AG04450 (cell line): Measurements from ENCODE around the gene LEMD2. TPM values are rescaled to one million over a fixed set of nuclear protein-coding genes. Genes with fewer than 3 reads are reported as not detected.

Experiments
- CTCF ChIA-PET: fragments of 300-600, 350-600 bp; formaldehyde crosslinking; extraction: SDS; loops from one replicate; lab custom pipeline; 2022; ENCODE audit warnings: antibody characterized with exemption, inconsistent platforms; lab: Charles Lee
- POLR2A ChIA-PET: fragments of 350-600 bp; formaldehyde crosslinking; extraction: SDS; loops from one replicate; lab custom pipeline; 2021; ENCODE audit warnings: antibody characterized with exemption, inconsistent platforms; lab: Yijun Ruan, JAX
- DNase-seq: peaks from one replicate; pipeline ENCODE4 v3.0.0-alpha.2; 2011; ENCODE audit warnings: low read depth, low spot score
- H3K27ac ChIP-seq: one replicate; pipeline ENCODE4 v1.5.1; 2012; ENCODE audit warnings: low read depth, low read length, control low read depth
- H3K27me3 ChIP-seq: one replicate; pipeline ENCODE4 v1.6.0; 2012; ENCODE audit warnings: low read length; ENCODE audit not compliant: control insufficient read depth, insufficient read depth
- H3K4me3 ChIP-seq: 2 replicates; pipeline ENCODE4 v1.5.1; 2011; ENCODE audit warnings: mild to moderate bottlenecking, low read depth, low read length, control low read depth
- H3K9me3 ChIP-seq: 2 replicates; pipeline ENCODE4 v1.5.1; 2012; ENCODE audit warnings: low read length; ENCODE audit not compliant: control insufficient read depth, insufficient read depth
- polyA plus RNA-seq: library from polyadenylated mRNA; depleted of rRNA; stranded (reverse); fragments of >200 nt; gene quantifications from 2 replicates; pipeline ENCODE4 v1.2.3, GENCODE V29; 2011
- TF ChIP-seq, protein P1 (sequence below): IDR thresholded peaks from 2 replicates; pipeline ENCODE4 v1.5.1; 2011; ENCODE audit warnings: low read depth, low read length, control low read depth, inconsistent platforms

LEMD2 gene
- polyA plus RNA-seq, 1 experiment = 47.4 TPM

DNA sequence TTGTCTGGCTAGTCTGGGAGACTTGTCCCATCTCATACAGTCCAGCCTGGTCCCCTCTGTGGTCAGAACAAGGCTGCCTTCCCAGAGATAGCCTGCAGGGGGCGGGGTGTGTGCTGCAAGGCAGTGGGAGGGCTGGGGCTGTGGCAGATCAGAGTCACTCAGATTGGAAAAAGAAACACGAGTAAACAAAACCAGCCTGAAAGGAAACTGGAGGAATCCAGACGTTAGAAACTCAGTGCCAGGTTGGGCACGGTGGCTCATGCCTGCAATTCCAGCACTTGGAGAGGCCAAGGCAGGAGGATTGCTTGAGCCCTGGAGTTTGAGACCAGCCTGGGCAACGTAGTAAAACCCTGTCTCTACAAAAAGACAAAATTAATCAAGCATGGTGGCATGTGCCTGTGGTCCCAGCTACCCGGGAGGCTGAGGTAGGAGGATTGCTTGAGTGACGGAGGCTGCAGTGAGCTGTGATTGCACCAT is 20.2 kb downstream of the LEMD2 start:
- POLR2A ChIA-PET = interaction anchor here (0.6 to 1.4 kb wide), 3 partner anchors 18 to 262 kb away, joined by 3 to 5 read pairs (median 3); partner anchors contain the start of gene IP6K3
- CTCF ChIA-PET = interaction anchor here (0.7 to 4.3 kb wide), 16 partner anchors 8 to 386 kb away, joined by 3 to 28 read pairs (median 4); partner anchors contain the start of gene UQCC2
- peak; percentile 62 for DNase-seq
- peaks cover 7% of the 10 kb centered on the region for H3K27me3 ChIP-seq
- H3K27ac ChIP-seq = no peak overlapping the region
- peaks cover 11% of the 10 kb centered on the region for H3K9me3 ChIP-seq
- no peak overlapping the region for H3K4me3 ChIP-seq
- TF ChIP-seq, protein P1, sequence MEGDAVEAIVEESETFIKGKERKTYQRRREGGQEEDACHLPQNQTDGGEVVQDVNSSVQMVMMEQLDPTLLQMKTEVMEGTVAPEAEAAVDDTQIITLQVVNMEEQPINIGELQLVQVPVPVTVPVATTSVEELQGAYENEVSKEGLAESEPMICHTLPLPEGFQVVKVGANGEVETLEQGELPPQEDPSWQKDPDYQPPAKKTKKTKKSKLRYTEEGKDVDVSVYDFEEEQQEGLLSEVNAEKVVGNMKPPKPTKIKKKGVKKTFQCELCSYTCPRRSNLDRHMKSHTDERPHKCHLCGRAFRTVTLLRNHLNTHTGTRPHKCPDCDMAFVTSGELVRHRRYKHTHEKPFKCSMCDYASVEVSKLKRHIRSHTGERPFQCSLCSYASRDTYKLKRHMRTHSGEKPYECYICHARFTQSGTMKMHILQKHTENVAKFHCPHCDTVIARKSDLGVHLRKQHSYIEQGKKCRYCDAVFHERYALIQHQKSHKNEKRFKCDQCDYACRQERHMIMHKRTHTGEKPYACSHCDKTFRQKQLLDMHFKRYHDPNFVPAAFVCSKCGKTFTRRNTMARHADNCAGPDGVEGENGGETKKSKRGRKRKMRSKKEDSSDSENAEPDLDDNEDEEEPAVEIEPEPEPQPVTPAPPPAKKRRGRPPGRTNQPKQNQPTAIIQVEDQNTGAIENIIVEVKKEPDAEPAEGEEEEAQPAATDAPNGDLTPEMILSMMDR = peak; percentile 91

DNA sequence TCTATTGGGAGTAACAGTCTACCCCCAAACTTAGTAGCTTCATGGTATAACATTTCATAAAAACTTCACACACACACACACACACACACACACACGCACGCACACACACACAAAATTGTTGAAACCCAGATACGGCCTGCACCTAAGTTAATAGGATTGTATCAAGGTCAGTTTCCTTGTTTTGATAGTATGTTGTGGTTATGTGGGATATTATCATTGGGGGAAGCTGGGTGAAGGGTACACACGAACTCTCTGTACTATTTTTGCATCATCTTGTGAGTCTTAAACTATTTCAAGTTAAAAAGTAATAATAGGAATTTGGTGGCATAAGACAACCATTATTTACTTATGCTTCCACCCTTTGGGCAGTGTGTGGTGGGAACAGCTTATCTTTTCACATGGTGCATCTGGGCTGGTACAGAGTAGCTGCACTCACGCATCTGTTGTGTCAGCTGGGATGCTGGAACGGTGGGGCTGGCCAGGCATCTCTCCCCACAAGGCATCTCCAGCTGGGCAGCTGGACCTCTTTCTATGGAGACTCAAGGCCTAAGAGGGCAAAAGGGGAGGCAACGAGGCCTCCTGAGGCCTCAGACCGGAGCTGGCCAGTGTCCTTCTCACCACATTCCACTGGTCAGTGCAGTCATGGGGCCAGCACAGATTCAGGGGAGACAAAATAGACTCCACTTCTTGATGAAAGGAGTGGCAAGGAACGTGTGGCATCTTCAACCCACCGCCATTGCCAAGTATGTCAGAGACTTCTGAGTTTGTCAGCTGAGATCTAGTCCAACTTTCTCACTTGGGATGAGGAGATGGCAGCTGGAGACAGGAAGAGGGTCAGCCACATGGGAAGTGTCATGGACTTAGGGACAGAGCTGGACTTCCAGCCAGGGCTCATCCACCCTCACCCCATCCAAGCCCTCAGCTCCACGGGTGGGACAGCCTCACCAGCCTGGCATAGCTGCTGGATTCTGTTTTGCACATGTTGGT is 21.7 kb downstream of the LEMD2 start:
- DNase-seq = no peak
- CTCF ChIA-PET = interaction anchor here (0.8 to 4.3 kb wide), 13 partner anchors 7 to 391 kb away, joined by 3 to 28 read pairs (median 4); partner anchors contain the start of gene UQCC2
- POLR2A ChIA-PET = no interaction called here
- Histone ChIP-seq H3K9me3 (peaks cover 11% of the 10 kb centered on the region), H3K4me3 (no peak overlapping the region), H3K27ac (no peak overlapping the region), H3K27me3 (peaks cover 7% of the 10 kb centered on the region)
- TF ChIP-seq, protein P1 = no peak

DNA sequence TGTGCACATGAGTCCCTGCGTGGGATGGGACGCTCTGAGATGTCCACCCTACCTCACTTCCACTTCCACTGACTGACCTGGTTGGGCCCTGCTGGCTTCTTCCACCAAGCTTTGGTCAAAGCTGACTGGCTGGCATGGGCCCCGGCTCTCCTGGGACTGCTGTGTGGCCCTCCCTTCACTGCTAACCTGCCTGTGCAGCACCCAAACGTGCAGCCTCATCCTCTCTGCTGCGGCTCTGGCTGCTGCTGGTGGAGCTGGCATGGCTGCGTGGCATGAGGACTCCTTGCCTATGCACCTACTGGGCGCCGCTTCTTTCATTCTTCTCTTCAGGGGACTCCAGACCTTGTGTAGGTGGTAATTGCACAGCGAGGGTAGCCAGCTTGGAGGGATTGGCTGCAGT is 23.6 kb downstream of the LEMD2 start:
- ChIA-PET CTCF (no interaction called here), POLR2A (no interaction called here)
- TF ChIP-seq, protein P1 = no peak
- H3K9me3 ChIP-seq = peaks cover 11% of the 10 kb centered on the region
- DNase-seq = no peak
- H3K27me3 ChIP-seq = peaks cover 7% of the 10 kb centered on the region
- H3K4me3 ChIP-seq = no peak overlapping the region
- no peak overlapping the region for H3K27ac ChIP-seq

DNA sequence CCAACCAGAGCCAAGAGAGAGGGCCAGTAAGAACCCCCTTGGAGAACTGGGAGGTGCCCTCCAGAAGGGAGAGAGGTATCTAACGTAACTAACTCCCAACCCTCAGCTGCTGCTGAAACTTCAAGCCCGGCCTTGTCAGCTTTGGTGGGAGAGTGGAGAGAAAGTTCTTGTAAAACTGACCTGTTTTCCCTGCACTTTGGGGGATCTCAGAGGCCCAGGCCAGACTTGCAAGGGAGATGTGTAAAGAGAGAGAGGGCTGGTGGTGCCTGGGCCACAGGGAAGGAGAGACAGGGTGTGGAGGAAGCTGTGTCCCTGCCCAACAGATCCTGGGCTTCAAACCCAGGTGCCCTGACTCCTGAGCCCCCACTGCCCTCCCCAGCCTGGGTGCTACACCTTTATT is 24.9 kb downstream of the LEMD2 start:
- peaks cover 7% of the 10 kb centered on the region for H3K27me3 ChIP-seq
- DNase-seq = no peak
- POLR2A ChIA-PET = no interaction called here
- CTCF ChIA-PET = interaction anchor here (5.6 kb wide), 1 partner anchor 20 kb away, joined by 62 read pairs; no protein-coding TSS in a partner anchor
- H3K9me3 ChIP-seq = peaks cover 11% of the 10 kb centered on the region
- TF ChIP-seq, protein P1 = no peak
- H3K27ac ChIP-seq = no peak overlapping the region
- H3K4me3 ChIP-seq = no peak overlapping the region
